DMS79 treated with DMSO at 0.1 percent for 48 hours (cell line): ENCODE measurements around the gene LIFR.
A peak's percentile ranks its signal among the peaks of the same experiment; 100 is the strongest.
"Not testable (repeated sequence)": the region's sequence is repeated elsewhere in the genome, so short reads cannot be mapped to it uniquely, and the experiment has no call there.

Source experiments
- DNase-seq: peaks from one replicate; lab custom pipeline; 2025; lab: John Stamatoyannopoulos, UW

LIFR gene

GRCh38 chr5:38581597-38581996 is 25.2 kb upstream of the LIFR start:
- DNase-seq = no peak

GRCh38 chr5:38579105-38579504 is 22.7 kb upstream of the LIFR start:
- DNase-seq = no peak

GRCh38 chr5:38576961-38577684 is 20.7 kb upstream of the LIFR start:
- DNase-seq = no peak

- DNase-seq = peak; percentile 85
Observed at GRCh38 chr5:38576442-38576841, 20.0 kb upstream of the LIFR start.

GRCh38 chr5:38575476-38575875 is 19.0 kb upstream of the LIFR start:
- DNase-seq = no peak

- DNase-seq = no peak
Observed at GRCh38 chr5:38574009-38574408, 17.6 kb upstream of the LIFR start.

GRCh38 chr5:38573521-38573920 is 17.1 kb upstream of the LIFR start:
- DNase-seq = no peak

DNA sequence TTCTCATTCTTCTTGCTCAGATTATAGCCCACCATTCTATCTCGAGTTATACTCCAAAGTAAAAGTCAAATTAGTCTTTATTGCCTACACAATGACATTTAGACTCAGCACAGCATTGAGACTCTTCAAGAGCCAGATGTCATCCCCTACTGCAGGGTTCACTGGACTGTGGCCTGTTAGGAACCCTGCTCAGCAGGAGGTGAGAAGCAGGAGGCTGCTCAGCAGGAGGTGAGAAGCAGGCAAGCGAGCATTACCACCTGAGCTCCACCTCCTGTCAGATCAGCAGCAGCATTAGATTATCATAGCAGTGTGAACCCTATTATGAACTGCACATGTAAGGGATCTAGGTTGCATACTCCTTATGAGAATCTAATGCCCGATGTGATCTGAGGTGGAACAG is 12.7 kb upstream of the LIFR start:
- DNase-seq = no peak

GRCh38 chr5:38567306-38567705 is 10.9 kb upstream of the LIFR start:
- not testable (repeated sequence) for DNase-seq

DNA sequence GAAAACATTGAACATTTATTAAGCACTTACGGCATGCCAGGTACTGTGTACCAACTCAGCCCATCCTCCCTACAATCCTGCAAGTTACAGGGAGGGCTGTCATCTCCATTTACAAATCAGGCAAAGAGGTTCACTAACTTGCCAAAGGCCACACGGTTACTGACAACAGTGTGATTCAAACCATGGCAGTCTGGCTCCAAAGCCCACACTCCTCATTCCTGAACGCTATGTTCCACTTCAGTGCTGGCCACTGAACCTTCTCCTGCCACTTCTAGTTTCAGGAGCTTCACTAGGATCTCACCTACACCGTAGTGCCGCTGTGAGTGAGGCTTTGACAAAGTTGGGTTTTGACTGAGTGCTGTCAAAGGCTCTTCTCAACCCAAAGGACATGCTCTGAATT is 7.2 kb upstream of the LIFR start:
- no peak for DNase-seq

GRCh38 chr5:38562444-38563210 is 6.2 kb upstream of the LIFR start:
- peak; percentile 8 for DNase-seq

DNA sequence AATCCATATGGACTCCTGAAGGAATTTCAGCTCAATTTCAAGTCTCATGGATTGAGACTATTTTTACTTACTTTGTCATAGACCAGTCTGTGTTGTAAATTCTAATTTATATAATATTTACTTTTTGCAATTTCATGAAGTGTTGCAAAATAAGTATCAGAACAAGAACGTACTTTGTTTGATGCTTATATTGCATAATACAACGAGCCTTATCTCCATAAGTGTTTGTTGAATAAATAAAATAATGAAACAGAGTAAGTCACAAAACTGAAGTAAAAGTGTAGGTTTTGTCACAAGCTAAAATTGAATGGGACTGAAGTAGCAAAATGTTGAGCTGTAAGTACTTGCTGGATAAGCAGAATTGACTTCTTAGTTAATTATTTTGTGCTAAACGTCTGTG is 3.0 kb upstream of the LIFR start:
- no peak for DNase-seq

- no peak for DNase-seq
Observed at GRCh38 chr5:38557792-38558191, 1.3 kb upstream of the LIFR start.

DNA sequence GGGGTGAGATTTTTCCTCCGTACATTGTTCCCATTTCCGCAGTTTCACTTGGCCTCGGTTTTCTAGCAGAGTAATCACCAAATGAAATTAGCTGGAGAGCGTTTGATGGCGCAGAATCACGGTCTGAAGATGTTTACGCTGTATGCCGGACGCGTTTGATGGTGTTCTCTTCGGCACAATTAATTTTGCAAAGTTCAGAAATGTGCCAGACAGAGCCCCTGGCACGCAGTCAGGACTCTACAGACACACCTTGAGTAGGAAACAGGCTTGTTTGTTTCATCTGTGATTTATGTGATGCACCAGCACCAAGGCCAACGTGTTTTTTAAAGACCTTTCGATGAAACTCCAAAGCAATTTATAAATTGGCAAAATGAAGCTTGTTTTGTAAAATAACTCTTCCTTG is 863 bp upstream of the LIFR start:
- no peak for DNase-seq

DNA sequence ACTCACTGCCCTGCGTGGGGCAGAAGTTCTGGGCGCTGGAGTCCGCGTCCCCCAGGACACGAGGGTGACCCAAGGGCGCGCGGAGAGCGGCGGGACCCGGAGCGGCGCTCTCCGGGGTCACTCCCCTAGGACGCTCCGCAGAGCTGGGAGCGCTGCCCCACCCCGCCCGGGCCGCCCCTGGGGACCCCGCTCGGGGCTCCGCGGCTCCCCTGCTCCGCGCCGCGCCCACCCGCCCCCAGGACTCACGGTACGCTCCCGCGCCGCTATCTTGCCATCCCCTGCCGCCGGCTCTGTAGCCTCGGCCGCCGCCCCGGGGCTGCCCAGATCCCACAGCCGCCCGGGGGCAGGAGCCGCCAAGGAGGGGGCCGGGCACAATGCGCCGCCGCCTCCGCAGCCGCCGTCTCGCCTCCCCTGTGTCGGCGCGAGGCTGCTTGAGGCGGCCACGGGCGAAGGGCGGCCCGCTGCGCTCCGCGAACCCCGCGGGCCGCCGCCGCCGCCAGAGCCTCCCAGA is 303 bp downstream of the LIFR start:
- no peak for DNase-seq

- peak; percentile 33 for DNase-seq
Observed at GRCh38 chr5:38555354-38556087, 925 bp downstream of the LIFR start.

- peak; percentile 27 for DNase-seq
Observed at GRCh38 chr5:38554861-38555260, 1.6 kb downstream of the LIFR start.

- peak; percentile 18 for DNase-seq
Observed at GRCh38 chr5:38554403-38554802, 2.0 kb downstream of the LIFR start.

GRCh38 chr5:38553001-38553521 is 3.4 kb downstream of the LIFR start:
- no peak for DNase-seq

DNA sequence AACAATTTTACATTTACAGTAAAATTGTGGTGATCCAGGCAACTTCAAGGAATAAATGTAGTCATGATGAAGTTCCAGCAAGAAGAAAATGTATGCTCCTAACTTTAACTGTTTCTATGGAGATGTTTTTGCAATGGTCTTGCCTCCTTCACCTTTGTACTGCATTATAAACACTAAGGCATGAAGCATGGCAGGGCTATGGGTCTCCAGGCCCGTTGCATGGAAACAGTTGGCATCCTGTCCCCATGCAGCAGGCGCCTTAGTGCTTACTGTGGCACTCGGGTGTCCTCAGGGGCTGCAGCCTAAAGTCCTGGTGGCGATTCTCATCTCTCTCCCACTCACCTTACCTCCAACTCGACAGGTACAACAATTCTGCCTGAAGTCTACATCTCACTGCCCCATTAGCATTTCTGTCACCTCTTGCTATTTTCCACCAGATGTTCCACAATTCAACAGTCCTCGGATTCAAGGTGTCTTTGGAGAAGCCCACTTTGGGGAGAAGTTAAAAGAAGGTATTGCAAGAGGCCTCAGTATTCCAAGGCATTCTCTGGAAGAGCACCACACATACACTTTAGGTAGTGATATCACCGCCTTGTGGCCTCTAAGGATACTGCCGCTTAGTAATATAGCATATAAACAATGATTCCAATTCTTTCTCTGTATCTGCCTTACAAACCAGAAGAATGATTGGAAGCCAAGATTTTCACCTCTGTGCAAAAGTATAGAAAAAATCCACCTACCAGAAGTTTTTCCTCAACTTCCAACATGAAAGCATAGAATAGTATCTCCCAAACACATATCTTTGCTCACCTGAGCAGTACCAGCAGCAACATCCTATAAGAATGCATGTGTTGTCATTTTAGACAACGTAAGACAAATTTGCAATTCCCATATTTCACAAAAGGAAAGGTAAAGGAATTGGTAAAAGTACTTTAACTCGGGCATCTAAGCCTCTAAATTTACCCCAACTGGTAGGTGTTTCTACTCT is 5.1 kb downstream of the LIFR start:
- no peak for DNase-seq

- no peak for DNase-seq
Observed at GRCh38 chr5:38548064-38548759, 8.2 kb downstream of the LIFR start.
